AG09319 (cell line): ENCODE measurements around the gene ATG14.

Experiments
- DNase-seq: peaks from one replicate; pipeline ENCODE4 v3.0.0-alpha.2; 2010; ENCODE audit warnings: low read depth; ENCODE audit errors: extremely low read depth
- TF ChIP-seq, protein P1 (sequence below): IDR thresholded peaks from 2 replicates; pipeline ENCODE4 v1.5.1; 2011; ENCODE audit warnings: low read depth, mild to moderate bottlenecking, inconsistent platforms, low read length, moderate library complexity

Gene ATG14

GRCh38 chr14:55450987-55451386, 39.4 kb upstream of the ATG14 start:
- no peak for DNase-seq
- TF ChIP-seq, protein P1, sequence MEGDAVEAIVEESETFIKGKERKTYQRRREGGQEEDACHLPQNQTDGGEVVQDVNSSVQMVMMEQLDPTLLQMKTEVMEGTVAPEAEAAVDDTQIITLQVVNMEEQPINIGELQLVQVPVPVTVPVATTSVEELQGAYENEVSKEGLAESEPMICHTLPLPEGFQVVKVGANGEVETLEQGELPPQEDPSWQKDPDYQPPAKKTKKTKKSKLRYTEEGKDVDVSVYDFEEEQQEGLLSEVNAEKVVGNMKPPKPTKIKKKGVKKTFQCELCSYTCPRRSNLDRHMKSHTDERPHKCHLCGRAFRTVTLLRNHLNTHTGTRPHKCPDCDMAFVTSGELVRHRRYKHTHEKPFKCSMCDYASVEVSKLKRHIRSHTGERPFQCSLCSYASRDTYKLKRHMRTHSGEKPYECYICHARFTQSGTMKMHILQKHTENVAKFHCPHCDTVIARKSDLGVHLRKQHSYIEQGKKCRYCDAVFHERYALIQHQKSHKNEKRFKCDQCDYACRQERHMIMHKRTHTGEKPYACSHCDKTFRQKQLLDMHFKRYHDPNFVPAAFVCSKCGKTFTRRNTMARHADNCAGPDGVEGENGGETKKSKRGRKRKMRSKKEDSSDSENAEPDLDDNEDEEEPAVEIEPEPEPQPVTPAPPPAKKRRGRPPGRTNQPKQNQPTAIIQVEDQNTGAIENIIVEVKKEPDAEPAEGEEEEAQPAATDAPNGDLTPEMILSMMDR: no peak

- no peak for DNase-seq
- TF ChIP-seq, protein P1: no peak
Observed at GRCh38 chr14:55450539-55450938, 38.9 kb upstream of the ATG14 start.

GRCh38 chr14:55450124-55450523, 38.5 kb upstream of the ATG14 start:
- DNase-seq: no peak
- TF ChIP-seq, protein P1: no peak

DNA sequence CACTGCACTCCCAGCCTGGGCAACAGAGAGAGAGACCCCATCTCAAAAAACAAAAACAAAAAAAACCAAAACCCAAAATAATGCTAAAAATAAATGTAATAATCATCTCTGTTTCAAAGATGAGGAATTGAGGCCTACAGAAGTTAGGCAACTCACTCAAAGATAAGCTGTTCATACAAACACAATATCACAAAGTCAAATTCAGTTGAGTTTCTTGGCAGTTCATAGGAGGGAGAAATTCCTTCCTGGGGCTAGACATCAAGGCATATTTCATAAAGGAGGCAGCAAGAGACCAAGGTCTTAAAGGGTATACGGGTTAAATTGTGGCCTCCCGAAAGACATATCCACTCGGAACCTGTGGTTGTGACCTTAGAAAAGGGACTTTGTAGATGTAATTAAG, 37.5 kb upstream of the ATG14 start:
- TF ChIP-seq, protein P1: no peak
- DNase-seq: no peak

GRCh38 chr14:55448141-55448614, 36.5 kb upstream of the ATG14 start:
- DNase-seq: peak; percentile 73

DNA sequence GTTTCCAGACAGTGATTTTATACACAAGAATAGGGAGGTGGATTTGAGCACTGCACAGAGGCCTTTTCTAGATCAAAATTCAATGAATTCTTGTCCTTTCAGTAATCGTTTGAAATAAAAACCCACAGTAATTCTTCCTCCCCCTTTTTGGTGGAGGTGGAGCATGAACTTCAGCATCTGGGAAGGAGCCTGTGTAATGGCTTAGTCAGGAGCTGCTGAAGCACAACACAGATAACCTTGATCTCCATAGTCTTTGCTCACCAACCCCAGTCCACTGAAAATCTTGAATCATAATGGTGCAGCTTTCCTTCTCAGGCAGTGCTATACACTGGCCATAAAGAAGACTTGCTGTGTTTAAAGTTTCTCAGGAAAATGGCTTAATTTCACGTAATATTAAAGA, 35.2 kb upstream of the ATG14 start:
- peak; percentile 39 for DNase-seq
- TF ChIP-seq, protein P1: no peak

More at GRCh38 chr14:55448141-55448614, 36.5 kb upstream of the ATG14 start:
- TF ChIP-seq, protein P1: no peak

DNA sequence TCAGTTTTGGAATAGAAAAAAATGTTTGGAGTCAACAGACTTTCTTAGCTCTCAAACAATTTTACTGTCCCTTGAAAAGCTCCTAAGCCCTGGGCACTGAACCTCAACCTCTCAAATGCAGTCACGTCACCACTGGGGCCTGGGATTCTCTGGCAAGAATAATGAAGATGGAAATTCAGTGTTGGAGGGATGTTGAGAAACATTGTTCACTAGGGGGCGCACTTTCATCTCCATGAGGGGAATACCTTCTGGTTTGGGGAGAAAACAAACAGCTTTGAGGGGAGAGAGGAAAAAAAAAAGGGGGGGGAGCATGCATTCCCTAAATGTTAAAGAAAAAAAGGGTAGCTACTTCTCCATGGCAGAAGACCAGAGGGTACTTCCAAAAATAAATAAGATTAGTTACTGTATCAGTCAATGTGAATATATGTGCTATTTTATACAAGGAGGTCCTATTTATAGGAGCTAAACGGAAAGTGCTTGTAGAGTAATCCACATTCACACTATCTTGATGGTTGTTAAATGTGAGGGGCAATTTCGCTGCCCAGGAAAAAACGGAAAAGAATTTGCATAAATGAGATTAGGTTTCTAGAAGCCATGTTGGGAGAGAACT, 34.6 kb upstream of the ATG14 start:
- TF ChIP-seq, protein P1: peak; percentile 65
- DNase-seq: peak; percentile 45
